Measurements from ENCODE around the gene RNF40. TPM values are rescaled to one million over a fixed set of nuclear protein-coding genes. Genes with fewer than 3 reads are reported as not detected.

RNF40 gene
- total and polyA plus RNA-seq, 2 of the 8 experiments (the other 6 are each of a cell fraction or from before 2014, with no cell fraction given), result 38.5 to 68.7 TPM

GRCh38 chr16:30722443-30722842, 39.7 kb upstream of the RNF40 start:
- no peak overlapping the region for H2AK5ac ChIP-seq (ENCODE audit: low read depth, low read length)
- H3K9me3 ChIP-seq (ENCODE audit: insufficient read depth in 2 of 2, low read depth in 1 of 2, low read length in 1 of 2), result no peaks in the 10 kb centered on the region
- H3K23me2 ChIP-seq (ENCODE audit: low read depth, low read length), result no peaks in the 10 kb centered on the region
- ChIA-PET POLR2A (ENCODE audit: partially characterized antibody) (interaction anchor here (1.0 to 6.8 kb wide), 9 partner anchors 10 to 56 kb away, joined by 3 to 80 read pairs (median 5); partner anchors contain the start of genes PHKG2 and SRCAP), CTCF (ENCODE audit: partially characterized antibody) (interaction anchor here (1.6 to 2.1 kb wide), 2 partner anchors 14 to 60 kb away, joined by 7 to 8 read pairs; no protein-coding TSS in a partner anchor)
- 97% methylated on average over 4 of the region's 6 CpGs; no CpG with 5 or more reads in 1 of the 2 experiments for WGBS, 2 experiments (ENCODE audit: extremely low coverage in 1 of 2, insufficient coverage in 1 of 2, insufficient read length in 1 of 2, insufficient replicate concordance in 2 of 2, low coverage in 1 of 2, low lambda C conversion rate in 2 of 2, missing lambda C conversion rate in 1 of 2)
- H3K18ac ChIP-seq (ENCODE audit: extremely low read depth, low read length), result no peak overlapping the region
- peaks cover 37 to 66% (median 61%) of the 10 kb centered on the region in 4 experiments for H3K36me3 ChIP-seq (ENCODE audit: control insufficient read depth in 2 of 4, insufficient read depth in 4 of 4, low read length in 3 of 4)
- H2BK120ac ChIP-seq (replicated peaks; ENCODE audit: low read depth, low read length), result no peak overlapping the region
- peaks cover 8 to 30% of the 10 kb centered on the region in 2 experiments for H4K20me1 ChIP-seq (replicated peaks in 1 of 2; ENCODE audit: control insufficient read depth in 1 of 2, insufficient read depth in 2 of 2, low read length in 2 of 2)
- H3K23ac ChIP-seq (ENCODE audit: insufficient read length), result no peak overlapping the region
- H3K4me1 ChIP-seq (replicated peaks in 1 of 4; ENCODE audit: control insufficient read depth in 3 of 4, insufficient read depth in 4 of 4, low read length in 3 of 4), result no peaks in the 10 kb centered on the region
- H3K56ac ChIP-seq (replicated peaks; ENCODE audit: insufficient read length, low read depth, low read length), result no peak overlapping the region
- no peak overlapping the region for H2BK15ac ChIP-seq (ENCODE audit: low read length)
- H3K79me1 ChIP-seq (ENCODE audit: low read depth, low read length), result peaks cover 6% of the 10 kb centered on the region; the same call in 1 of the 2 replicates
- no peak for FAIRE-seq
- H2BK20ac ChIP-seq (ENCODE audit: low read length), result no peak overlapping the region
- H3K9ac ChIP-seq (replicated peaks in 1 of 4; ENCODE audit: extremely low read depth in 1 of 4, low read depth in 3 of 4, low read length in 3 of 4), result no peak overlapping the region
- no peaks in the 10 kb centered on the region for H3K27me3 ChIP-seq (replicated peaks in 1 of 4; ENCODE audit: control insufficient read depth in 3 of 4, extremely low read depth in 1 of 4, insufficient read depth in 3 of 4, low read length in 3 of 4)
- no peak overlapping the region for H2BK12ac ChIP-seq (ENCODE audit: low read depth, low read length)
- no peak overlapping the region for H3K4ac ChIP-seq (replicated peaks; ENCODE audit: insufficient read length, low read depth, low read length)
- no peak overlapping the region for H3K14ac ChIP-seq (ENCODE audit: insufficient read length)
- DNase-seq (ENCODE audit: low read depth in 1 of 2, low spot score in 2 of 2), result no peak
- no peak overlapping the region for H4K91ac ChIP-seq (replicated peaks; ENCODE audit: insufficient read length, low read length)
- no peak overlapping the region for H3K4me3 ChIP-seq (ENCODE audit: extremely low read depth in 1 of 4, insufficient read depth in 2 of 4, low read depth in 3 of 4, low read length in 4 of 4)
- no peaks in the 10 kb centered on the region; a peak in 1 of 4 replicates for H3K79me2 ChIP-seq (ENCODE audit: control insufficient read depth in 1 of 2, insufficient read depth in 2 of 2, low read length in 2 of 2)
- H4K5ac ChIP-seq (ENCODE audit: insufficient read length, low read depth, low read length), result no peak overlapping the region
- no peak overlapping the region for H2AFZ ChIP-seq (ENCODE audit: low read length)
- no peak overlapping the region for H4K8ac ChIP-seq (ENCODE audit: extremely low read depth, insufficient read depth, low read length)
- no peak overlapping the region for H3K27ac ChIP-seq (ENCODE audit: low read depth, low read length)
- no peak for TF ChIP-seq NRF1 (IDR thresholded peaks at IDR 0.05; ENCODE audit: low read depth, low read length)
- TF ChIP-seq FOSL1 (IDR thresholded peaks at IDR 0.05; ENCODE audit: insufficient read depth, low read depth, low read length), result no peak
- no peak for TF ChIP-seq MAX (IDR thresholded peaks at IDR 0.05)
- no peak for TF ChIP-seq ASH2L (IDR thresholded peaks at IDR 0.05; ENCODE audit: low read length)
- peak in 1 of 3 experiments; percentile 10; a peak in 1 of 4 replicates for TF ChIP-seq CTCF (IDR thresholded peaks at IDR 0.05; ENCODE audit: control extremely low read depth in 1 of 3, insufficient read depth in 1 of 3, low read depth in 1 of 3, low read length in 3 of 3)
- no peak for TF ChIP-seq POLR2AphosphoS5 (IDR thresholded peaks at IDR 0.05; ENCODE audit: low read depth, low read length)
- no peak overlapping the region for H3K4me2 ChIP-seq (ENCODE audit: insufficient read depth in 1 of 2, low read depth in 2 of 2, low read length in 2 of 2)
- H2BK5ac ChIP-seq (ENCODE audit: low read depth, low read length), result no peak overlapping the region

Measured in H1 (cell line).